HG03039 (cell line): ENCODE measurements around the gene RAB41.
"Not testable (repeated sequence)": the region's sequence is repeated elsewhere in the genome, so short reads cannot be mapped to it uniquely, and the experiment has no call there.

ENCODE experiments used
- ATAC-seq: cut with Tn5 transposase; IDR thresholded peaks from one replicate; pipeline ENCODE4 v1.9.1; 2021; ENCODE audit warnings: mild to moderate bottlenecking, moderate library complexity; ENCODE audit not compliant: unreplicated experiment

RAB41 gene

GRCh38 chrX:70281951-70282350 lies at the start of gene RAB41:
RAB41 (plus strand) TSS chrX:70282172; CDS start chrX:70282218, 46 bp downstream.
- no peak for ATAC-seq

GRCh38 chrX:70234355-70234754 lies 47.6 kb upstream of the RAB41 start, which contains the start of gene AWAT1:
AWAT1 (plus strand) TSS chrX:70234655; CDS start chrX:70234696, 41 bp downstream.
- no peak for ATAC-seq

DNA sequence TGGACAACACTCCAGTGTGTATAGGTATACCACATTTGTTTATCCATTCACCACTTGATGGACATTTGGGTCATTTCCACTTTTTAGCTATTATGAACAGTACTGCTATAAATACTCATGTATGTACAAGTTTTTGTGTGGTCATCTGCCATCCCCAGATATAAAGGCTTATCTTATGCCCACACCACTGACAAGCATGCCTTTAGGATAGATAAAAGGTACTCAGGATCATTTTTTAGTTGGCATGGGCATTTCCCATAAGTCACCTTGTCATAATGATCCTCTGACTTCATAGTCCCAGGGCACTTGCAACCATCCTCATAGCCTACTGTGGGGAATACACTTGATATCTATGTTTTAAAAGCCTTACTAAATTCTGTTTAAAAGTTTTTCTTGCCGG lies 41.2 kb upstream of the RAB41 start:
- ATAC-seq = no peak

DNA sequence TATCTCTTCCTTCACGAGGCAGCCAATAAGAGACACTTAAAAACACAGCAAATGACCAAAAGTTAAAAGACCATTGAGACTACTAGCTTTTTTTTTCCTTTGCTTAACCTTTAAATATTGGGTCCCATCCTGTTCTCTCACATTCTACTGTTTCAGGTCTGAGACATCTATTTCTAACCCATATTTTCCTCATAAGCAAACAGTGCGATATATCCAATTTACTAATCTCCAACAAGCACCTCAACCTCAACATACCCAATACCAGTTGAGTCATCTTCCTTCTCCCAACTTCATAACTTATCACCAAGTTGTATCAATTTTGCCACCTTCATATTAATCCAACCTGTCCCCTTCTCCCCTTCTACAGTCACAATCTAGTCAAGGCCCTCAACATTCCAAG lies 40.5 kb upstream of the RAB41 start:
- ATAC-seq = no peak

DNA sequence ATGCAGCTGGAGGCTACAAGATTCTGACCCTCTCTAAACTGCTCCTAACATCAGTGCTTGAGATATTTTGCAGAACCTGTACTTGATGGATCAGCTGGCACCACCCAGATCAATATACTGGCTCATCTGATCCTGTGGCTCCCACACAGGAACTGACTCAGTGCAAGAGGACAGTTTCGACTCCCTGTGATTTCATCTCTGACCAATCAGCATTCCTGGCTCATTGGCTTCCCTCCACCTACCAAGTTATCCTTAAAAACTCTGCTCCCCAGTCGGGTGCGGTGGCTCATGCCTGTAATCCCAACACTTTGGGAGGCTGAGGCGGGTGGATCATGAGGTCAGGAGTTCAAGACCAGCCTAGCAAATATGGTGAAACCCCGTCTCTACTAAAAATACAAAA lies 38.4 kb upstream of the RAB41 start:
- ATAC-seq = not testable (repeated sequence)

DNA sequence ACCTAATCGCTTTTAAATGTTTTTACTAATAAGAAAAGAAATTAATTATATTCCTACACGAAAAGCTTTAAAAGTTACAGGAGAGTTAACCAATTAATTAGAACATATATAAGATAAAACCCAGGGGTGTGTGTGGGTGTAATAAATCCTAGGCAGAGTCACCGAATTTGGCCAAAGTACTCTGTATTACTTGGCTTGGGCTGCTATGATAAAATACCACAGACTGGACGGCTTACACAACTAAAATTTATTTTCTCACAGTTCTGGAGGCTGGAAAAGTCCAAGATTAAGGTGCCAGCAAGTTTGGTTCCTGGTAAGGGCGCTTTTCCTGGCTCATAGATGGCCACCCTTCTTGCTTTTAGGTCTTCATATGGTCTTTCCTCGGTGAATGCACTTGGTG lies 37.1 kb upstream of the RAB41 start:
- no peak for ATAC-seq

- no peak for ATAC-seq
These were observed 34.7 kb upstream of the RAB41 start for GRCh38 chrX:70247252-70247651.

DNA sequence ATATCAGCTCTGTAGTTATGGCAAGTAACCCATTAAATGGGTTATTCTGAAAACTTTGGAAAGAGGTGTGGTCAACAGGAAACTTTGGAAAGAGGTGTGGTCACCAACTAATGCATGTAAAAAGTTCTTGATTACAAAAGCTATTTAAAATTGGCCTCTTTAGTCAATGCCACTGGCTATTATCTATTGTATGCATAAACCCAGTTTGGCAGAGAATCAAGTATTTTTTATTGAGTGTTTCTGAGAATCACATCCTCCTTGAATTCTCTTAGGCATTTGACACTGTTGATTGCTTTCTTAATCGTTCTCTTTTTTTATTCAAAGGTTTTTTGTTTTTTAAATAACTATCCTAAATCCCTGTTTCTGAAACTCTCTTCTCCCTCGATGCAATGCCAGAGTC lies 29.5 kb upstream of the RAB41 start:
- ATAC-seq = no peak

GRCh38 chrX:70253377-70254062 lies 28.5 kb upstream of the RAB41 start:
- no peak for ATAC-seq

- no peak for ATAC-seq
These were observed 27.9 kb upstream of the RAB41 start for GRCh38 chrX:70254063-70254400.

- no peak for ATAC-seq
These were observed 27.1 kb upstream of the RAB41 start for GRCh38 chrX:70254909-70255308.

- ATAC-seq = no peak
These were observed 26.5 kb upstream of the RAB41 start for GRCh38 chrX:70255452-70255851.

GRCh38 chrX:70257423-70258288 lies 24.3 kb upstream of the RAB41 start:
- no peak for ATAC-seq

GRCh38 chrX:70260104-70260503 lies 21.9 kb upstream of the RAB41 start, which contains the start of gene P2RY4:
P2RY4 (minus strand) TSS chrX:70260204; CDS start chrX:70259624, 580 bp downstream.
- no peak for ATAC-seq

GRCh38 chrX:70262952-70263567 lies 18.9 kb upstream of the RAB41 start:
- ATAC-seq = no peak

- no peak for ATAC-seq
These were observed 17.2 kb upstream of the RAB41 start for GRCh38 chrX:70264784-70265183.

DNA sequence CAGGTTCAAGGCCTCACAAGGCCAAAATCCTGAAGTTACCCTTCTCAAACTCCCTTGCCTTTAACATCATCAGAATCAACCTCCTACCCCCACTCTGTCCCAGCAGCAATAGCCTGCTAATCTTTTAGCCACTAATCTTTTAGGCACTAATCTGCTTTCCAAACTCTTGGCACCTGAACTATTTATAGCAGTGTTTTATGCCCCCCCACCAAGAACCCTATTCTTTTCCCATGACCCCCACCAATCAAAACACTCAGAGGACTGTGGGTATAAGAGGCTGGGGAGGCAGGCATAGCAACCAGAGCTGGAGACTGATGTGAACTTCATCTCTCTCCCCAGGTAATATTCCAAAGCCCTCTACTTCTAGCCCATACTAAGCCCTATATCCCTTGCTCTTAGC lies 13.9 kb upstream of the RAB41 start, which contains the start of gene ARR3:
Gene ARR3, plus strand, starts transcription at position 301 of the 400 bp plus-strand sequence. CDS start 1,052 bp downstream, outside the sequence.
- no peak for ATAC-seq

GRCh38 chrX:70274029-70274428 lies 7.9 kb upstream of the RAB41 start:
- not testable (repeated sequence) for ATAC-seq

- no peak for ATAC-seq
These were observed 2.9 kb upstream of the RAB41 start for GRCh38 chrX:70279081-70279480.

DNA sequence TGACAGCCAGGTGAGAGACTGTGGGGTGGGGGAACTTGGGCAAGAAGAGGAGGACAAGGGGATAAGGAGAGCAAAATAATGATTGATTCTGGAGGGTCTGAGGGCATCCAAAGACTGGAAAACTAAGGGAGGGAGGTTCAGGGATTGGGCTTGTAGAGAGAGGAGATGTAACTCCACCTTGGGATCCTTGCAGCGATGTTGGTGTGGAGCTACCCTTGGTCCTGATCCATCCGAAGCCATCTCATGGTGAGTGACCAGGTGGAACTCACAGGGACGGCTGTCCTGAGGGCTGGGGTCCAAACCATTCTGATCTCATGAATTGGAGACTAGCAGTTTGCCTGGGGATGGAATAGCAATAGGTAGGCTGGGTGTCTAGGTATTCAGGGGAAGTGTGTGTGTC lies 1.4 kb upstream of the RAB41 start:
- ATAC-seq = no peak

DNA sequence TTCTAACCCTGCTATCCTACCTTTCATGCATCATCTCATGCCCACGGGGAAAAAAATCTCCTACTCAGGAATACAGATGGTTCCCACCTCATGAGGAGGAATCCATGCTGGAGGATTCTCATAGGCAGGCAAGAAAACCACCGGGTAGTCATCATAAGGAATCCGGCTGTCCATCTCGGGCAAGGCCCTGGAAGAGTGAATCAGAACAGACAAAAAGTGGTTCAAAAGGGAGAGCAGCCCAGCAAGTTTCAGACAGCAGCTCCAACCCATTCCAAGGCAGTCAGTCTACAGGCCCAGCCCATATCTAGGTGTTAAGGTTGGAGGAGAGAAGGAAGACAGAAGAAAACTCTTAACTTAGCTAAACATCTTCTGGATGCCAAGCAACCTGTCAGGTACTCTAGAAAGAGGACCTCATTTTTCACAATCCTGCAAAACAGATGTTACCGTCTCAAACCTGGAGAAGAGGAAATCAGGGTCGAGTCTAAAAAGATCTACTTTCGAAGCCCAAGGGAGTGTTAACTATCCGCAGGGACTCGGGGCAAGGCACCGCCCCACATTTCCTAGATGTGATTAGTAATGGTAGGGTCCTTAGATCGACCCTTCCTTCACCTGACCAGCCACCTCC lies 7.3 kb downstream of the RAB41 start:
- no peak for ATAC-seq
